Astrocyte of the hippocampus (primary cell): ENCODE results near the gene DYRK1A.
A peak's percentile ranks its signal among the peaks of the same experiment; 100 is the strongest.

Experiments used
- DNase-seq: peaks from one replicate; pipeline ENCODE4 v3.0.0; 2011; ENCODE audit warnings: low read depth, low spot score

The DYRK1A gene

DNA sequence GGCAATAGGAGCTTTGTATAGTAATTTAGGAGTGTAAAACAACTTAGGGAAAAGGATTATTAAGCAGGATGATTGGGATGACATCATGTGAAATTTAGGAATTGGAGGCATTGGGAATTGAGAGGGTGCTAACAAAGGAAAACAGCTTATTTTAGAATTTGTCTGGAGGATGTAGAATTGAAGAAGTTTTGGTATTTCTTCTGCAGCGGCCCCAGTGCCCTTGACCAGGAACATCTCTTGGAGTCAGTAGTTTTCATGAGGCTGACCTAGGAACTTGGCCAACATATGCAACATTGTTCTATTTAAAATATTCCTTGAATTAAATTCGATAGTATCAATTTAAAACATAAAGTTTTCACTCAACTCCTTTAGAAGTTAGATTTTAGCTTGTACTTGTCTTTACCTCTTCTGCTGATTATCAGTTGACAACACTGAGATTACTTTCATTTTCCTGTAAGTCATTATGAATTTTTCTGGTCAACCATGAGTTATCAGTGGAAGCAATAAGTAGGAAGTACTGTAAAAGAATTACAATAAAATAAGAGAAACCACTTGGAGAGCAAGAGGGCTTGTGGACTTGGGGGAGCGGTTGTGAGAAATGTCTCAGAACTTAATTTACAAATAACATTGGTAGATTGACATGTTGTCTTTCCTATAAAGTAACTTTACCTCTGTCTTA is 52.8 kb downstream of the DYRK1A start:
- DNase-seq, result no peak

DNA sequence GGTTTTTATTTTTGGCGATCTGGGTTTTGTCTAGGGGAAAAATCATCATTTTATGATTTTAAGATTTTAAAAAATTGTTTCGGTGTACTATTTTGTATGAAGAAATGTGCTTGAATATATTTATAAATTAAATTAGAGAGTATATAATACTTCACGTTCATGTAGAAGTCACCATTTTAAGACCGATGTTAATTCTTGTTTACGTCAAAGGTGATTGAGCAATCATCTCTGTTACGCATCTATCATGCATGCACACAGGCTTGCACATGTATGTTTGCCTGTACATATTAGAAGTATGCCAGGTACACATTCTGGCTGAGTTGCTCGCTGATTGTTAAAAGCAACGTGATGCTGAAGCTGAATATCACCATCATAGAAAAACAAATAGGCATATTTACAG is 54.7 kb downstream of the DYRK1A start:
- DNase-seq, result no peak

DNA sequence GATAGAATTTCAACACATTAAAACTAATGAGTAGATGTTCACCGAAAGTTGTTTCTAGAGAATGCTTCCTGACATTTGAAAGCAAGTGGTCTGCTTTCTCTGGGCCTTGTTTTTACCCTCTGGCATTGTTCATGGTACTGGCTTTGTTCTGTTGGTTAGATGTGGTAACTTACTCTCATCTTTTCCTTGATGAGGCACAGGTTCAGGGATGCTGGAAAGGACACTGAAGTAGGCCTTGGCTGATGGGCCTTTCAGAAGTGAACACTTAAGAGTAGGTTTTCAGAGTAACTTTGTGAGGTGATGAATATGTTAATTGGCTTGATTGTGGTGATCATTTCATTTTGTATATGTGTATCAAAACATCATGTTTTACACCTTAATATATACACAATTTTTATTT is 55.8 kb downstream of the DYRK1A start:
- DNase-seq, result no peak

DNA sequence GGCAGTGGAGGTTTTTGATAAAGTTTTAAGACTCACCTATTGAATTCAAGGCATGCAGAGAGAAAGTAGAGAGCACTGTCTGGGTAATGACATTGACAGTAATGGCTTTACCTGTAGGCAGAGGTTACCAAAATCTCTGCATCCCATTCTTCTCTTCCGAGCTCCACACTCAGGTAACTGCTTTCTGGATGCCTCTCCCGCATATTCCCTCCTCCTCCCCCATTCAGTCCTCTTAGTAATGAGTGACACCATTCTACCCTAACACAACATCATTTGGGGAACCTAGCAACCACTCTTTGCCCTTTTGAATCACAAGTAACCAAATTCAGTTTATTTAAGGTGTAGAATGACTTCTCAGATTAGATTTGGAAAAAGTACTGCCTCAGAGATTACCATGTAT is 56.5 kb downstream of the DYRK1A start:
- no peak for DNase-seq

DNA sequence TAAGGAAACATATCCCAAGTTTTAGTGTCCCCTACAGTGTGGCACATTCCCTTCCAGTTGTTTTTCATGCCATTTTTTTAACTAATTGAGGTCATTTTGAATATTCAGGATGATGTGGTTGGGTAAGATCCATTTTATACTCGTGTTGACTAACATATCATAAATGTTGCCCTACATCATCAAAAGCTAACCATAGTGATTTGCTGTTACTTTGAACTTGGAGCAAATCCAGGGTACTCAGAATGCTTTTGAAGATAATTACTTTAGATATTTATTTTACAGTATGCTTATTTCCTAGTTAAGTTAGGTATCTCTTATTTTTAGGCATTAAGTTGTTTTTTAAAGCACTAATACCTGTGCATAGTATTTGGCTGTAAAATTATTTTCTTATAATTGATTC is 57.8 kb downstream of the DYRK1A start:
- no peak for DNase-seq

DNA sequence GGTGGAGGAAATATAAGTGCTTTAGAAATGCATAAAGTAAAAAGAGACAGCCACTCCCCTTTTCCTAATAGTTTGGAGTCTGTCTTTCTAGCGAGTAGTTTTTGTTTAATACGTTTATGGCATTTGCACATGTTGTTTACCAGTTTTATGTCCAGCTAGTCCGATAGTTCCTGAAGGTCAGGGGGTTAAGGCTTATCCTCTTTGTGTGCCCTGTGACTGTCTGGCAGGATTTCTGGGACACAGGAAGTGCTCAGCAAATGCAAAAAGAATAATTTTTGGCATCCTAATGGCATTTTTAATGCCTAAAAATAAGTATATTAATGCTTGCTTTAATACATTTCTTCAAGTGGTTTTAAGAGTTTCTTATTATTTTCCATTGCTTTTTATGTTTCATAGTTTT is 58.4 kb downstream of the DYRK1A start:
- DNase-seq, result no peak

DNA sequence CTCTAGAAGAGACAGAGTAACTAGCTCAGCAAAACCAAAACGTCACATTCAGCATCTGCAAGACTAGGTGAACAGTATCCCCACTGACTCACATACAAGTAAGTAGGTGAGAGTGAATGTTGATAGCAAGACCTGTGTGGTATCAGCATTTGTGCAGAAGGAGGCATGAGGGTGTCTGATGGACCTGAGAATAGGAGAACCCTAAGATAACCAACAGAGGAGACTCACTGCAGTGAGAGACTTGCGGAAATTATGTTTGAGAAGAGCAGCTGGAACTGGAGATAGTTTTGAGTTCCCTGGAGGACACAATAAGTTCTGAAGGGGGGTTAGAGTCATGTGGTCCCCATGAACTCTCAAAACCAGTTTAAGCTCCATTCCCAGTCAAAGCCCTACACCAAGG is 59.1 kb downstream of the DYRK1A start:
- DNase-seq, result no peak

DNA sequence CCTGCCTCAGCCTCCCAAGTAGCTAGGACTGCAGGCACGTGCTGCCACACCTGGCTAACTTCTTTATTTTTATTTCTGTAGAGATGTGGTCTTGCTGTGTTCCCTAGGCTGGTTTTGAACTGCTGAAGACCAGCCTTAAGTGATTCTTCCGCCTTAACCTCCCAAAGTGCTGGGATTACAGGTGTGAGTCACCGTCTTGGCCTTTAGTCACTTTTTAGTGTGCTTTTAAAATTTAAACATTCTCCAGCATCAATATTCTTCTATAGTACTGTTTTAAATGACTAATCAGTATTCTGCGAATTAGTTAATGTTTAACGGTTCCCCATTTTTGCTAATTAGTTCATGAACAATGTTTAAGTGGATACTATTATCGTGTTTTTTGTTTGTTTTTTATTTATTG is 60.6 kb downstream of the DYRK1A start:
- no peak for DNase-seq

DNA sequence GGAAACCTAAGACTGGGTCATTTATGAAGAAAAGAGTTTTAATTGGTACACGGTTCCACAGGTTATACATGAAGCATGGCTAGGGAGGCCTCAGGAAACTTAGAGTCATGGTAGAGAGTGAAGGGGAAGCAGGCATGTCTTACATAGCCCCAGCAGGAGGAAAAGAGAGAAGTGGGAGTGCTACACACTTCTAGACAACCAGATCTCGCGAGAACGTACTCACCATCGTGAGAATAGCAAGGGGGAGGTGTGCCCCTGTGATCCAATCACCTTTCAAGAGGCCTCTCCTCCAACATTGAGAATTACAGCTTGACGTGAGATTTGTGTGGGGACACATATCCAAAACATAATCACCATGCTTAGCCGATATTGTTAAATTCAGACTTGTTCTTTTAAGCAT is 62.8 kb downstream of the DYRK1A start:
- no peak for DNase-seq

DNA sequence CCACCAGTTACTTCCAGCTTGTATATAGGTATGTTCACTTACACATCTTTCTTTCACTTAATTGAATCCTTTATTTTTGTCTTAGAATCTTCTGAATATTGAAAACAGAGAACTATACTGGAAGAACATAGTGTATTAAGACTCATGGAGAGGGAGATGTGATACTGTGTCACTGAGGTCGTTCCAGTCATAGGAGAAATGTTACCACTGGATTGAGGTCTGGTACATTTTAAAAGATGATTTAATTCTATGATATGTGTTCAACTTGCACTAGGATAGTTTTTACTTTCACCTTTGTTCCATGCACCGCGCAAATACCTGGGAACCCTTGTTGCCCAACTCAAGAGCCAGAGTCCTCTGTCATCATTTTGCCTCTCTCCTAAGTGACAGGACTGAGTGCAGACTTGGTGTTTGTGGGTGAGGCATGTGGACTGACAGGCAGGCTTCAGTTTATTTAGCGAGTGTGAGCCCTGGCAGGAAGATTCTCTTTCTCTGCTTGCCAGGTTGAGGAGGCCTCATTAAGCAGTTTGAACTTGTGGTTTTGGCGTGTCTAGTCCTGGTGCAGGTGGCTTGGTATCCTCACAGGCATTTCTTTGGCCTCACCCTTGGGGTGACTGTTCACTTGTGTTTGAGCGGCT is 63.7 kb downstream of the DYRK1A start:
- no peak for DNase-seq

DNA sequence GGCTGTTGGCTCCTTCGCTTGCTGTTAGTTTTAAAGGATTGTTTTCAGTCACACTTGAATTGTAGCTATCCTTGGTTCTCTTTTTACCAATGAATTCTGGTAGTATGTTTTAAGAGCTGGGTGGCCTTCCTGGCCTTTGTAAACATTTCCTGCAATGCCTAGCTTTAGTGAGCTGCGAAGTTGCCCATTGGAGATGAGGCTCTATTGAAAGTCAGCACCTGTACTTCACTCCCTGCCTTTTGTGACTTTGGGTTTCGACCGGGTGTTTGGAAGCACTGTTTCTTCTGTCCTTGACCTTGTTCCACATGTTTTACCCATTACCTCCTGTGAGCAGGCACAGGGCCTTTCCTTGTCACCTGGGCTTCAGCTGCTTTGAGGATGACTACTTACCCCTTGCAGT is 64.7 kb downstream of the DYRK1A start:
- no peak for DNase-seq

DNA sequence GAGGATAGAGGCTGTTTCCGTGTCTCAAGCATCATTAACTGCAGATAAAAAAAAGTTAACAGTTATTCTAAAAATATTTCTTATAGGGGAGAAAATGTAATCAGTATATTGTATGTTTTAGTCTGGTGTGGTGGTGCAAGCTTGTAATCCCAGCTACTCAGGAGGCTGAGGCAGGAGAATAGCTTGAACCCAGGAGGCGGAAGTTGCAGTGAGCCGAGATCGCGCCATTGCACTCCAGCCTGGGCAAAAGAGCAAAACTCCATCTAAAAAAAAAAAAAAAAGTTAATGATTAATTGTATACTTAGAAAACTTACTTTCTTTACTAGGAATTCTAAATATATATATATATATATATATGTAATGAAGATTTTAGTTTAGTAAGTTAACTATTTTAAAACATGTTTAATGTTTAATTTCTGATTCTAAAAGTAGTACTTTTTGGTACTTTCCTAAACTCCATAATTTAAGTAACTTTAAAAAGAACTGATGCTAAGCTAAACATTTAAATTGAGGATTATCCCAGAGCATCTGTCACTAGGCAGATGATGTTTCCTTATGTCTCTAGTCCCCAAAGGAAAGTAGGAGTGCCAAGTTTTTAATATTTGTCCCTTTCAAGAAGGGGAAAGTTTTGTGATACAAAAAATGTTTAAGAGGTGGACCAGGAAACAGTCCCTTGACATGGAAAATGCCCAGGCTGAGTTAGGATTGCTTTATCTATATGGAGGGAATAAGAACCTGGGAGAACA is 66.3 kb downstream of the DYRK1A start:
- DNase-seq, result no peak

DNA sequence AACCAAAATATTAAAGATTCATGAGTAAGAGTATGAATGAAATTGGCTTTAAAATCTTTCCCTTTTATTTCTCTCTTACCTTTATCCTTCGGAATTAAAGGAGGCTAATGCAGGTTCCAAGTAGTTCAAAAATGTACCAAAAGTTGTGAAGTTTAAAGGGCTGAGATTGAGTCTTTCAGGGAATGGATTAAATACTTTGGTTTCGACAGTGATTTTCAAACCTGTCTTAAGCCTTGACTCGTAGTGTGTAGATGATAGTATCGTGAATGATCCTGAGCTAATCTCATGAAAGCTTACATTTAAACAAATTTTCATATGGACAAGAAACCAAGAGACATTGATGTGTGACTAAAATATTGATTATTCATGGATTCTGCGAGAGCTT is 66.9 kb downstream of the DYRK1A start:
- DNase-seq, result no peak

DNA sequence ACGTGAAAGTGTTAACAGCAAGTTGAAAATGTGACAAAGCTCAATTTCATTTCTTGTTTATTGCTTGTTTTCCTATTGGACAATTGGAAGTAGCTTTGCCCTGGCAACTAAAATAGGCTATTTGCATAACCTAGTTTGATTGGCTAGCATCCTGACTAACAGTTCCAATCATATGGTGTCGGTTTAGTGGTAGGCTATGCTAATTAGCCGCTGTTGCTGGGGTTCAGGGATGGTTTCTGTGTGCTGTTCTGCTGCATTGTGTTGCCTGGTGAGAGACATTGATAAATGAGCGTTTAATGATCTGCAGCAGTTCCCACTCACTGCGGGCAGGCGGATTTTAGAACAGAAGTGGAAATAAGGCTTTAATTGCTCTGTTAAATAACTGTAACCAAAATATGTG is 68.5 kb downstream of the DYRK1A start:
- peak; percentile 96 for DNase-seq

DNA sequence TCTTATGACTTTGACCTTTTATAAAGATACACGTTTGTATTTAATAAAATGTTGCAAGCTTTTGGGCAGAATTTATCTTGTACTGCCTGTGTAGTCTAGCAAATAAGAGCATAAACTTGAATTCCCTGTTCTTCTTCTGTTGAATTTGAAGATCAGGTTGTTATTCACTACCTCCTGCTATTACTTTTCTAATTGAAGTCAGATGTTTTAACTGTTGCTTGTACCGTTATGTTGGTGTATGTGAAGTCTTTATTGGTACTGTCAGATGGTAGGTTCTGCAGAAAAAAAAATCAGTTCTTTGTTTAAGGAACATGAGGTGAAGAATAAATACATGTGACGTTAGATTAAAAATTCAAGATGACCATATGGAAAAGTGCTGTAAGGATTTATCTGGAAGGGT is 69.1 kb downstream of the DYRK1A start:
- DNase-seq, result no peak

DNA sequence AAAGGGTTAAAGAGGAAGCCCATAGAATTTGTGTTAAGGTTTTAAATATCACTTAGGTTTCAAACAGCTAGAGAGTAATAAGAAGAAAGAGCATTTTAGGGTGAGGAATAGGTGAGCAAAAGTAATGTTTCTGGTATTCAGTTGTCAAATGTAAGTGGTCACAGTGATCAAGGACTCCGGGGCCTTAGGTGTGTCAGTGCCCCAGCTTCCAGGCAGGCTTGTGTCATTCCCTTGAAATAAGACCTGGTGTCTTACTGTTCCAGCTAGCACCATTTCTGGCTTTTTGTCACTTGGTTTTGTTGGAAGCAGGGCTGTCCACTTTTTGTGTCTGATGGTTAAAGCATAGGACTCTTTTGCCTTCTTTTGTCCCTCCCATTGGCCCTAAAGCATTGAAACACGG is 69.6 kb downstream of the DYRK1A start:
- no peak for DNase-seq

DNA sequence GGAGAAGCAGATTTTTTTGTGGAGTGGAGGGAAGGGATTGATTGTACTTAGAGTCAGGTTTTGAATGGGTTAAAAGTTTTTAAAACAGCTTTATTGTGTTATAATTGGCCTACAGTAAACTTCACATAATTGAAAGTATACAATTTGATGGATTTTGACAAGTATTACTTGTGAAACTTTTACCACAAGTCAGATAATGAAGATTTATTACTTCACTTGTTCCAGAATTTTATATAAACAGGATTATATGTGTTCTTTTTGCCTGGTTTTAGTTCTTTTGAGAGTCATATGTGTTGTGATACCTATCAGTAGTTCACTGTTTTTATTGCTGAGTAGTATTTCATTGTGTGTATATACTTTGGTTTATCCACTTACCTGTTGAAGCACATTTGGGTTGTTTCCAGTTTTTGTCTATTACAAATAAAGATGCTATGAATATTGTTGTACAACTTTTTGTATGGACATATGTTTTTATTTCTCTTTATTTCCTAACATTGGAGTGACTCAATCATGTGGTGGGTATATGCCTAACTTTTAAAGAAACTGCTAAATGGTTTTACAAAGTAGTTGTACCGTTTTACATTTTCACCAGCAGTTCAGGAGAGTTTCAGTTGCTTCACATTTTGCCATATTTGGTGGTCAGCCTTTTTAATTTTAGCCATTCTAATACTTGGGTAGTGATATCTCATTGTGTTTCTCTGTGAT is 71.0 kb downstream of the DYRK1A start:
- DNase-seq, result no peak

DNA sequence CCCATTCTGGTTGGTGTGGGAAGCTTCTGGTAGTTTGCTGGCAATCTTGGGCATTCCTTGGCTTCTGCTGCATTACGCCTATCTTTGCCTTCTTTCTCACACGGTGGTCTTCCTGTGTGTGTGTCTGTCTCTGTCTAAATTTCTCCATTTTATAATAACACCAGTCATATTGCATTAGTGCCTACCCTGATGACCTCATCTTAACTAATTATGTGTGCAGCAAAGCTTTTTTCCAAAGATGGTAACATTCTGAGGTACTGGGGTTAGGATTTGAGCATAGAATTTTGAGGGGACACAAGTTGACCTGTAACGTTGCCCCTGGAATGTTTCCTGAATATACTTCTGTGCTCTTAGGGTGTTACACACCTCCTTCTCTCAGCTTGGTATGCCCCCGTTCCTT is 77.1 kb downstream of the DYRK1A start:
- DNase-seq, result no peak

DNA sequence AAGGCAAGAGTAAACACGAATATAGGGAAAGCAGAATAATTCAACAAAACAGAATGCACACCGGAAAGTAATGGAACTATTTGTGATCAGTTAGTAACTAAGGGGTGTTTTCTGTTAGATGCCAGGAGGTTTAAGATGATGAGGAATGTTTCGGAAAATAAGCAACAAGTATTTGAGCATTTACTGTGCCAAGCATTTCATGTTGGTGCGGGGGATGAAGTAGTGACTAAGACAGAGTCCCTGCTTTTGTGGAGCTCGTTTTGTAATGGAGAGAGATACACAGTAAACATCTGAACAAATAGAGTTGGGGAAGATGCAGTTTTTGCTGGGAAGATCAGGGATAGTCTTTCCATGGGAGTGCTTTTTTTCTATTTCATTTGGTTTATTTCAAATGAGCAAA is 78.7 kb downstream of the DYRK1A start:
- peak; percentile 69 for DNase-seq

DNA sequence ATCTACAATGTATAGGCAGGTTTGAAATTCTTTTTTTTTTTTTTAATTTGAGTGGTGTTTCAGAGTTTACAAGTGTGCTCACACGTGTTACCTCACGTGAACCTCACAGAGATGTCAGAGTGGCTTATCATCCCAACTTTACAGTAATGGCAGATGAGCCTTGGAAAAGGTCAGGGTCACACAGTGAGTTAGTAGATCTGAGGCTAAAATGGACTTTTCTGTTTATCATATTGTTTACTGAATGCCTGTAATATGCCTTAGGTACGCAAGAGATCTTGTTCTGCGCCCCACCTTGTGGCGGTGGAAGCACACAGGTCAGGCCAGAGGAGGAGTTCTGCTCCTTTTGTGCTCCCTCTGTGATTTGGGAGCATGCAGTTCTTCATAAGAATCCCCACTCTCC is 80.0 kb downstream of the DYRK1A start:
- no peak for DNase-seq

DNA sequence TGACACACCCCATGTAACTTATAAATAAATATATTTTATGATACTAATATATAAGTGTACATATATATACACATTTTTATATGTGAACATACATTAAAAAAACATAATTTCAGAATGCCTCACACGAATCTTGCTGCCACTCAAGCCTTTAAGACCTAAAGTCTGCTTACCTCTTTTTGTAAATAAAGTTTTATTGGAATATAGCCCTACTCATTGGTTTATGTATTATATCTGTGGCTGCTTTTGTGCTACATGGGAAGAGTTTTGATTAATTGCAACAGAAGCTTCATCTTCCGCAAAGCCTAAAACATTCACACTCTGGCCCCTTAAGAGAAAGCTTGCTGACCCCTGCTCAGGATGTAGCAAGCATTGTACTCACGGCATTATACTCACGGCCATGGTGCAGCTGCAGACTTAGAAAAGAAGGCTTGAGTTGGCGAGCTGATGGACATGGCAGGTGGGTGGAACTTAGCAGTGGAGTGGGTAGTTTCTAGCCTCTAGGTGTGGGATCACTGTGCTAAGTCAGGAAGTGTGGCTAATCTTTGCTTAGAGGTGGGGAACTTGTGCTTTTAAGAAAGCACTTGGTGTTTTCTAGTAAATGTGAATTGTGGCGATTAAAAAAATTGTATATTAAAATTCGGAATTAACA is 80.8 kb downstream of the DYRK1A start:
- DNase-seq, result no peak

DNA sequence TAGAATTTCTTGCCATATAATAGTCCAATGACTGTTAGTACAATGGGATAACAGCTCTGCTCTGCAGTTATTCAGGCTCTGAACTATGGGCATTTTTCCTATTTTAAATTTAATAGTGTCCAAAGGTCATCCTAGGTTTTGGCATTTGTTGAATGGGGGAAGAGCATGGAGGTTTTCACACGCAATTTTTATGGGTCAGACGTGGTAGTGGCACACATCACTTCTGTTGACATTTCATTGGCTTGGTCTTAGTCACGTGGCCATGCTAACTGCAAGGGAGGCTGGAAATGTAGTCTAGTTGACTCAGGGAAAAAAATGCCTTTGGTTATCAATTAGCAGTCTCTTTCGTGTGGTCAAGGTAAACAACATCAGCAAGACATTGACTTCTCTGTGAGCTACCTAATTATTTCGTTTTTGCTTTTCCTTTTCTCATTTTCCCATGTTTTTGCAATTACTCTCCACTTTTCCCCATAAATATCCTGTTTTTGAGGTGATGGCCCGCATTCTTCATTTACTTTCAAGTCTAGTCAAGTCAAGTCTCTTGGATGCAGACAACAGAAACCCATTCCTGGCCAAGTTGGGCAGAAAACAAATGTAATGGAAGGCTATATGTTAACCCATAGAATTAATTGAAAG is 82.8 kb downstream of the DYRK1A start:
- DNase-seq, result no peak
